Adipose tissue (tissue), 3 donors: ENCODE results near the gene FBXO42. TPM values are rescaled to one million over a fixed set of nuclear protein-coding genes. Genes with fewer than 3 reads are reported as not detected.

Experiments
- H3K27ac ChIP-seq: one replicate; pipeline ENCODE4 v1.5.1; 2013; ENCODE audit warnings: low read depth, low read length
- WGBS, 3 donors: extraction: QIAGEN DNeasy Blood & Tissue Kit; methylation state at CpG; one replicate each; pipeline ENCODE4 v1.1.7; 2013; 5-methylcytosine and 5-hydroxymethylcytosine counted together
- polyA plus RNA-seq, 3 donors: library from polyadenylated mRNA; stranded (reverse); fragments of 200-250 nt; gene quantifications; one replicate each; pipeline ENCODE4 v1.2.3, GENCODE V29; 2013
- donor health status: healthy with polysubstance abuse.
- donor health status: Bipolar disorder and iron deficiency.
- donor health status: healthy.

Gene FBXO42
- polyA plus RNA-seq, 3 donors: 7.4 to 12.4 (median 10.1) TPM

GRCh38 chr1:16342331-16343062 lies 9.8 kb downstream of the FBXO42 start:
- no peak overlapping the region for H3K27ac ChIP-seq
- WGBS, 3 donors: 76 to 85% (median 76%) methylated on average over 6 to 9 of the region's 10 CpGs

DNA sequence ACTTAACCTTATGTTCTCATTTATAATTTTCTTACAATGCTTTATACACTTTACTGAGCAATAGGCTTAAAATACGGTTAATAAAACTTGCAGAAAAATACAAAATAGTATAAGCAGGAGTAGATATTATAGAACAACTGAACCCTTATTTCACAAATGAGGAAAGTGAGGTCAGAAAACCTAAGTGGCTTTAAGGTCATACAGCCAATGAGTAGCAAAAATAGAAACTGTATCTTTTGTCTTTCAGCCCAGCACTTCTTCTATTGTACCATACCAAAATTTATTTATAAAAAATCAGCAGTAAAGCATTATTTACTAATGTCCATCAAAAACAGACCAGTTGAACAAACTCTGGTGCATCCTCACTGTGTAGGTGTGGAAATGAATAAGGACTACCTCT lies 11.6 kb downstream of the FBXO42 start:
- no peak overlapping the region for H3K27ac ChIP-seq
- 90 to 96% (median 95%) methylated on average over 1 of the region's 1 CpG for WGBS, 3 donors

GRCh38 chr1:16338961-16339360 lies 13.3 kb downstream of the FBXO42 start:
- WGBS, 3 donors: 92 to 98% (median 94%) methylated on average over 5 of the region's 5 CpGs
- no peak overlapping the region for H3K27ac ChIP-seq

DNA sequence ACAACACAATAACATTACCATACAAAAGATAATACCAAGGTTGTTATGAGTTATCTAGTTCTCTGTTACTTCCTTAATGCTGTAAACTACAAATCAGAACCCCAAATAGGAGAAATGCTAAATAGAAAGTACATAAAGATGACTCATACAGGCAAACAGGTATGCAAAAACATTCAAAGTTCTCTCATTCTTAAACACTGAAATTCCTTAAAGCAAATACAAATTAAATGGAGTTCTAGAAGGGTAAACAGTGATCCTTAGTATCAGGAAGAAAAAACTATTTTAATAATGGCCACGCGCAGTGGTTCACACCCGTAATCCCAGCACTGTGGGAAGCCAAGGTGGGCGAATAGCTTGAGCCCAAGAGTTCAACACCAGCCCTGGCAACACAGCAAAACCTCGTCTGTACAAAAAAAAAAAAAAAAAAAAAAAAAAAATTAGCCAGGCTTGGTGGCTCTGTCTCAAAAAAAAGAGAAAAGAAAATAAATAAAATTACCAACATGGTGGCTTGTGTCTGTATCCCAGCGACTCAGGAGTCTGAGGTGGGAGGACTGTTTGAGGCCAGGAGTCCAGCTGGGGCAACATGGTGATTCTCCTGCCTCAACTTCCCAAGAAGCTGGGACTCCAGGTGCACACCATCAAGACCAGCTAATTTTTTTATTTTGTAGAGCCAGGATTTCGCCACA lies 17.5 kb downstream of the FBXO42 start:
- no peak overlapping the region for H3K27ac ChIP-seq
- 84 to 92% (median 85%) methylated on average over 7 of the region's 7 CpGs for WGBS, 3 donors

GRCh38 chr1:16326833-16327404 lies 25.4 kb downstream of the FBXO42 start:
- 85 to 90% (median 88%) methylated on average over 5 of the region's 5 CpGs for WGBS, 3 donors
- H3K27ac ChIP-seq: no peak overlapping the region

DNA sequence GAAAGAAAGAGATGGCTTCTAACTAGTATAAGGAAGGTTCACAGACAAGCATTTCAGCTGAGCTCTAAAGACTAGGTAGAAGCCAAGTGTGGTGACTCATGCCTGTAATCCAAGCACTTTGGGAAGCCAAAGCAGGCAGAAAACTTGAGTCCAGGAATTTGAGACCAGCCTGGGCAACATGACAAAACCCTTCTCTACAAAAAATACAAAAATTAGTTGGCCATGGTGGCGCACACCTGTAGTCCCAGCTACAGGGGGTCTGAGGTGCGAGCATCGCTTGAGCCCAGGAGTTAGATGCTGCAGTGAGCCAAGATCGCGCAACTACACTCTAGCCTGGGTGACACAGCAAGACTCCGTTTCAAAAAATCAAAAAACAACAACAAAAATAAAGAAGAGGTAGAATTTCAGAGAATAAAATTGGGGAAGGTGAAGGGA lies 27.8 kb downstream of the FBXO42 start:
- WGBS, 3 donors: 92 to 94% (median 93%) methylated on average over 6 of the region's 6 CpGs
- H3K27ac ChIP-seq: no peak overlapping the region

DNA sequence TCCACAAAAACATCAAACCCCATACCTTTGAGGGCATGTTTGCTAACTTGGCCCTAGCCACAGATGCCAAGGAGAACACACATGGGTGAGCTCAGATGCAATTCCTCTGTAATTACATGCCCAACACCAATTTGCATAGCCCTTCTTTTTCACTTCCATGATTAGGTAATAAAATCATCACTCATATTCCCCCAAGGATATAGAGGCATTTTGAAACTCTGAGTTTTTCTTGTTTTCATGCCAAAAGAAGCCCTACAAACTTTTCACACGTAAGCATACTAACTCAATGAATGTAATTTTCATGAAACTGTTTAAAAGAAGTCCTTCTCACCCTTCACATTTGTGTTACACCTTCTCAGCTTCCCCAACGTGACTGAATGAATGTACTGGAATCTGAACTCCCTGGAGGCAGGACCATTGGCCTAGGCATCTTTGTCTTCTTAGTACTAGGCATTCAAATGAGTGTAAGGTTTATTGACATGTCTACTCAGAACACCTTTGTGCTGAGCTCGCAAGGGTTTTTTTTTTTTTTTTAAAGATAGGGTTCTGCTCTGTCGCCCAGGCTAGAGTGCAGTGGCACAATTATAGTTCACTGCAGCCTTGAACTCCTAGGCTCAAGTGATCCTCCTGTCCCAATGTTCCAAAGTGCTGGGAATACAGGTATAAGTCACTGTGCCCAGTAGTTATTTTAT lies 31.0 kb downstream of the FBXO42 start:
- H3K27ac ChIP-seq: no peak overlapping the region
- 64 to 78% (median 74%) methylated on average over 4 of the region's 4 CpGs for WGBS, 3 donors

- 41 to 85% (median 49%) methylated on average over 3 of the region's 3 CpGs for WGBS, 3 donors
Observed at GRCh38 chr1:16318555-16318954, 33.7 kb downstream of the FBXO42 start.

GRCh38 chr1:16315437-16315836 lies 36.8 kb downstream of the FBXO42 start:
- 45 to 79% (median 71%) methylated on average over 4 of the region's 4 CpGs for WGBS, 3 donors
- no peak overlapping the region for H3K27ac ChIP-seq

More at GRCh38 chr1:16318555-16318954, 33.7 kb downstream of the FBXO42 start:
- no peak overlapping the region for H3K27ac ChIP-seq

- H3K27ac ChIP-seq: no peak overlapping the region
- WGBS, 3 donors: 98 to 99% (median 99%) methylated on average over 3 of the region's 3 CpGs
Observed at GRCh38 chr1:16307222-16307621, 45.1 kb downstream of the FBXO42 start.

GRCh38 chr1:16302709-16303627 lies 49.3 kb downstream of the FBXO42 start:
- no peak overlapping the region for H3K27ac ChIP-seq
- 92 to 94% (median 94%) methylated on average over 12 of the region's 12 CpGs for WGBS, 3 donors

- H3K27ac ChIP-seq: no peak overlapping the region
- WGBS, 3 donors: 74 to 82% (median 80%) methylated on average over 3 of the region's 3 CpGs
Observed at GRCh38 chr1:16300436-16300835, 51.8 kb downstream of the FBXO42 start.

- H3K27ac ChIP-seq: no peak overlapping the region
- 83 to 94% (median 86%) methylated on average over 12 of the region's 12 CpGs for WGBS, 3 donors
Observed at GRCh38 chr1:16298653-16299052, 53.6 kb downstream of the FBXO42 start.

- no peak overlapping the region for H3K27ac ChIP-seq
- WGBS, 3 donors: 79 to 90% (median 84%) methylated on average over 3 to 4 of the region's 4 CpGs
Observed at GRCh38 chr1:16296643-16297042, 55.6 kb downstream of the FBXO42 start.

DNA sequence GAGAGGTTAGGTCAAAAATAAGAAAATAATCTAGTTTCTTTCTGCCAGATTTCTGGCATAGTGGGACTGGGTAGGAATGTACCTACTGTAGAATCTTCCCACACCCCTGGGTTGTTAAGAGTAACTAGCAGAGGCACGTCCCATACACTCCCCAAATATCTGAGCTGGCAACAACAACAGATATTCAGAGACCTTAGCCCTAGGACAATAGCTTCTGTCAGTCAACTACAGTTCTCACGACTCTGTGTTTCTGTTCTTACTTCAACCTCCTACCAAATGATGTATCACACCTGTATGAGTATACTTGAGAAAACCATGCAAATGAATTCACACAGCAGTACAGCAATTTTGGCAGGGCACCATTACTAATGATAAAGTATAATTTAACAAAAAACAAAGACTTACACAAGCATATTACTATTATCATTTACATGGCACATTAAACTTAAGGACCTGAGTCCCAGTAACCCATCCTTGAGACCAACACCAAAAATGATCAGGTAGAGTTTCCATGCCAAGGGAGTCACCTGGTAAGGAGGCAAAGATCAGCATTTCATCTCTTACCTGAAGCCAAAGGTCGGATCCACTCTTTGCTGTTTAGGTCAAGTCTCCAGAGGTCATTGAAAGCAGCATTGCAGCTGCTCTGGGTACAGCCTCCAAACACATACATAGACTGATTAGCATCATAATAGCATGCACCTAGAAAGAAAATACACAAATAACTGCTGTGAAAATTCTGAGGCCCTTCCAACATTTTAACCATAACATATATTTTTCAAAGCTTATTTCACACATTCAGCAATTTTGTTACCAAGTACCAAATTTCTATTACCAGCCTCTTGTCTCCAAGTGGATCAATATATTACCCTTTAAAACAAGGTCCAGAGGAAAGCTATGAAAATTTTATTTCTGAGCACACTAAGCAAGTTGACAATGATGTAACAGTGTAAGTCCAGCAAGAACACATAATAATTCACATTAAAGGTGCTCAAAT lies 57.8 kb downstream of the FBXO42 start:
- no peak overlapping the region for H3K27ac ChIP-seq
- WGBS, 3 donors: 80 to 86% (median 84%) methylated on average over 3 of the region's 3 CpGs

DNA sequence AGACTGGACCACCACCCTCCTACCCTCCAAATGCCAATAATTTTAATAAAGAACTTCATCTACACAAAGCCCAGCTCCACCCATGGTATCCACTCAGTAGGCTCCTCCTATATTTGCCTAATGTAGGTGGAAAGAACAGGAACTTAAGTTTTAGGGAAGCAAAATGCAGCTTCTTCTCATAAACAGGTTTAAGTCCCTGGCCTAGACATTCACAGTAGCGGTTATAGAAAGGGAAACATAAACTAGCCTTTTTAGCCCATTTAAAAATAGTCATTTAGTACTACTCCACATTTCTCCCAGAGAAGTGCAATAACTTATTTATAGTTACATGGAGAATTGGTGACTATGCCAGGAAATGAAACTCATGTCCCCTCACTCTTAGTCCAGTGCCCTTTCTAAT lies 58.7 kb downstream of the FBXO42 start:
- no peak overlapping the region for H3K27ac ChIP-seq
- WGBS, 3 donors: 48 to 84% (median 65%) methylated on average over 1 of the region's 1 CpG

DNA sequence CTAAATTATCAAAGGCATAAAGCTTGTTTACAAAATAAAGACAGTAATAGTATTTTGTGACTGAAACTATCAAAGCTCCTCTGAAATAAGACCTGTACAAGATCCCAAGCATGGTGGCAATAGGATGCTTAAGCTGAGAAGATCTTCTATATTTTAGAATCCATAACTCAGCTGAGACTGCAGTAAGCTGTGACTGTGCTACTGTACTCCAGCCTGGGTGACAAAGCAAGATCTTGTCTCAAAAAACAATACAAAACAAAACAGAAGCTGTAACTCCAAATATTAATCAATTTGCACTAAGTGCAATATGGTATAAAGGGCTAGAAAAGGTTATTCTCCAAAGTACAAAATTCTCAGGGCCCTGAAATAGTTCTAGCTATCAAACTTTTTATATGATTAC lies 59.5 kb downstream of the FBXO42 start:
- no peak overlapping the region for H3K27ac ChIP-seq
